ENCODE data around the gene ALPK1.

GRCh38 chr4:112329672-112330375, 32.7 kb downstream of the ALPK1 start:
- TF ChIP-seq CTCF (IDR thresholded peaks at IDR 0.05): no peak
- TF ChIP-seq CEBPB (IDR thresholded peaks at IDR 0.05): no peak
- TF ChIP-seq TP53 (CRISPR knock-in tag; IDR thresholded peaks at IDR 0.05): no peak
- no peak for TF ChIP-seq CHD2 (IDR thresholded peaks at IDR 0.05; ENCODE audit: low read length, partially characterized antibody)
- no peak for TF ChIP-seq POLR2A (IDR thresholded peaks at IDR 0.05; ENCODE audit: low read length)
- no peak for TF ChIP-seq ZC3H11A (IDR thresholded peaks at IDR 0.05)
- TF ChIP-seq RNF2 (IDR thresholded peaks at IDR 0.05; ENCODE audit: borderline replicate concordance, low read depth): no peak
- TF ChIP-seq FOSB (CRISPR knock-in tag; IDR thresholded peaks at IDR 0.05): no peak
- TF ChIP-seq HDAC2 (IDR thresholded peaks at IDR 0.05): no peak
- TF ChIP-seq RCOR1 (IDR thresholded peaks at IDR 0.05; ENCODE audit: low read depth, low read length): no peak
- no peak for TF ChIP-seq E2F6 (IDR thresholded peaks at IDR 0.05; ENCODE audit: borderline replicate concordance, low read depth)
- TF ChIP-seq MAX (IDR thresholded peaks at IDR 0.05): no peak
- TF ChIP-seq HEYL (CRISPR knock-in tag; IDR thresholded peaks at IDR 0.05): no peak
- TF ChIP-seq RAD21 (conservative IDR thresholded peaks at IDR 0.05 in 1 of 2, IDR thresholded peaks at IDR 0.05 in 1 of 2): no peak

Measured in A549 (cell line).